Epithelial cell of proximal tubule (primary cell): ENCODE data around the gene ANGPTL7. TPM values are rescaled to one million over a fixed set of nuclear protein-coding genes. Genes with fewer than 3 reads are reported as not detected.

ENCODE experiments used
- DNase-seq: peaks from one replicate; pipeline ENCODE4 v3.0.0-alpha.2; 2011; ENCODE audit warnings: low read depth
- H3K4me3 ChIP-seq: 2 replicates; pipeline ENCODE4 v1.5.1; 2011; ENCODE audit warnings: low read depth, mild to moderate bottlenecking, low read length
- CTCF ChIP-seq: conservative IDR thresholded peaks from 2 replicates; pipeline ENCODE4 v1.5.1; 2012; ENCODE audit warnings: low read depth, mild to moderate bottlenecking, low read length
- total RNA-seq: library from RNA; depleted of rRNA; stranded (reverse); fragments of >200 nt; gene quantifications from 2 replicates; pipeline ENCODE4 v1.2.3, GENCODE V29; 2015

ANGPTL7 gene
- total RNA-seq, result not detected in 2 replicates

- DNase-seq, result no peak
- TF ChIP-seq CTCF, result no peak
- no peak within 1 kb of the TSS for H3K4me3 ChIP-seq
Observed at GRCh38 chr1:11188858-11189451, at the start of gene ANGPTL7. ANGPTL7 (plus strand) TSS chr1:11189355; CDS start chr1:11189580, 225 bp downstream.

GRCh38 chr1:11142618-11143391 is 46.4 kb upstream of the ANGPTL7 start:
- no peak for DNase-seq
- no peak for TF ChIP-seq CTCF
- H3K4me3 ChIP-seq, result no peak overlapping the region

GRCh38 chr1:11143401-11143800 is 45.8 kb upstream of the ANGPTL7 start:
- DNase-seq, result no peak
- H3K4me3 ChIP-seq, result no peak overlapping the region
- no peak for TF ChIP-seq CTCF

GRCh38 chr1:11143907-11144306 is 45.2 kb upstream of the ANGPTL7 start:
- TF ChIP-seq CTCF, result no peak
- H3K4me3 ChIP-seq, result no peak overlapping the region
- no peak for DNase-seq

- no peak for DNase-seq
- H3K4me3 ChIP-seq, result no peak overlapping the region
- no peak for TF ChIP-seq CTCF
Observed at GRCh38 chr1:11144570-11145256, 44.4 kb upstream of the ANGPTL7 start.

- no peak overlapping the region for H3K4me3 ChIP-seq
- DNase-seq, result no peak
- no peak for TF ChIP-seq CTCF
Observed at GRCh38 chr1:11145741-11146140, 43.4 kb upstream of the ANGPTL7 start.
